Suprapubic skin (tissue), 4 donors: Measurements from ENCODE around the gene LMBR1. TPM values are rescaled to one million over a fixed set of nuclear protein-coding genes. Genes with fewer than 3 reads are reported as not detected.

Experiments
- DNase-seq, 2 donors: peaks; one replicate each; pipeline ENCODE4 v3.0.0-alpha.2; 2019; ENCODE audit warnings: low spot score in 2 of 2
- H3K27ac ChIP-seq: fragments of 200-600 bp; sonication (generic); one replicate; pipeline ENCODE4 v1.5.1; 2019
- H3K27me3 ChIP-seq: fragments of 200-600 bp; sonication (generic); one replicate; pipeline ENCODE4 v1.5.1; 2019
- H3K36me3 ChIP-seq: fragments of 200-600 bp; sonication (generic); one replicate; pipeline ENCODE4 v1.5.1; 2019
- H3K4me1 ChIP-seq: fragments of 200-600 bp; sonication (generic); one replicate; pipeline ENCODE4 v1.5.1; 2019
- H3K4me3 ChIP-seq: fragments of 200-600 bp; sonication (generic); one replicate; pipeline ENCODE4 v1.5.1; 2019; ENCODE audit warnings: mild to moderate bottlenecking
- H3K9me3 ChIP-seq: fragments of 200-600 bp; sonication (generic); one replicate; pipeline ENCODE4 v1.5.1; 2019
- CTCF ChIP-seq, 2 donors: fragments of 200-600 bp in 1 of 2; fragments of 450-650 bp in 1 of 2; sonication (generic) in 1 of 2; IDR thresholded peaks; one replicate each; pipeline ENCODE4 v1.5.1; 2016 to 2019; ENCODE audit warnings: antibody characterized with exemption in 2 of 2, mild to moderate bottlenecking in 1 of 2, moderate library complexity in 1 of 2
- EP300 ChIP-seq: sonication (generic); formaldehyde crosslinking; IDR thresholded peaks from one replicate; pipeline ENCODE4 v1.6.1; 2017; ENCODE audit warnings: antibody characterized with exemption
- POLR2A ChIP-seq, 2 donors: fragments of 450-650 bp; IDR thresholded peaks; one replicate each; pipeline ENCODE4 v1.6.1; 2017; ENCODE audit warnings: antibody characterized with exemption in 2 of 2, mild to moderate bottlenecking in 2 of 2, moderate library complexity in 2 of 2
- POLR2AphosphoS5 ChIP-seq, 3 donors: sonication (generic); formaldehyde crosslinking; IDR thresholded peaks; one replicate each; pipeline ENCODE4 v1.6.1; 2017; ENCODE audit warnings: antibody characterized with exemption in 3 of 3
- WGBS: methylation state at CpG from one replicate; pipeline ENCODE4 v1.1.5; 2018; 5-methylcytosine and 5-hydroxymethylcytosine counted together
- total RNA-seq, 4 donors: library from RNA; depleted of rRNA; stranded (reverse); fragments of >200 nt; gene quantifications; one replicate each; pipeline ENCODE4 v1.1.0, GENCODE V29; 2016

The LMBR1 gene
- total RNA-seq, 4 donors from 2014 or later, result 48.7 to 104 (median 59.1) TPM

GRCh38 chr7:156735851-156736250, 157.1 kb downstream of the LMBR1 start:
- H3K27me3 ChIP-seq, result no peaks in the 10 kb centered on the region
- TF ChIP-seq POLR2A (IDR thresholded peaks at IDR 0.05), result no peak
- TF ChIP-seq POLR2AphosphoS5 (IDR thresholded peaks at IDR 0.05), result no peak
- TF ChIP-seq EP300, result no peak
- no peak for TF ChIP-seq CTCF (IDR thresholded peaks at IDR 0.05)
- no peak overlapping the region for H3K27ac ChIP-seq
- peaks cover 15% of the 10 kb centered on the region for H3K9me3 ChIP-seq
- H3K4me1 ChIP-seq, result no peaks in the 10 kb centered on the region
- H3K36me3 ChIP-seq, result peaks cover 40% of the 10 kb centered on the region
- H3K4me3 ChIP-seq, result no peak overlapping the region
- no peak for DNase-seq
- 89% methylated on average over 7 of the region's 7 CpGs for WGBS

- TF ChIP-seq POLR2AphosphoS5 (IDR thresholded peaks at IDR 0.05) (no peak), EP300 (no peak), POLR2A (IDR thresholded peaks at IDR 0.05) (no peak), CTCF (IDR thresholded peaks at IDR 0.05) (no peak)
- Histone ChIP-seq H3K27me3 (no peaks in the 10 kb centered on the region), H3K9me3 (peaks cover 15% of the 10 kb centered on the region), H3K4me1 (no peaks in the 10 kb centered on the region), H3K27ac (no peak overlapping the region), H3K4me3 (no peak overlapping the region), H3K36me3 (peaks cover 40% of the 10 kb centered on the region)
- no peak for DNase-seq
- 90% methylated on average over 1 of the region's 1 CpG for WGBS
Measured at GRCh38 chr7:156733638-156734037, 159.3 kb downstream of the LMBR1 start.

DNA sequence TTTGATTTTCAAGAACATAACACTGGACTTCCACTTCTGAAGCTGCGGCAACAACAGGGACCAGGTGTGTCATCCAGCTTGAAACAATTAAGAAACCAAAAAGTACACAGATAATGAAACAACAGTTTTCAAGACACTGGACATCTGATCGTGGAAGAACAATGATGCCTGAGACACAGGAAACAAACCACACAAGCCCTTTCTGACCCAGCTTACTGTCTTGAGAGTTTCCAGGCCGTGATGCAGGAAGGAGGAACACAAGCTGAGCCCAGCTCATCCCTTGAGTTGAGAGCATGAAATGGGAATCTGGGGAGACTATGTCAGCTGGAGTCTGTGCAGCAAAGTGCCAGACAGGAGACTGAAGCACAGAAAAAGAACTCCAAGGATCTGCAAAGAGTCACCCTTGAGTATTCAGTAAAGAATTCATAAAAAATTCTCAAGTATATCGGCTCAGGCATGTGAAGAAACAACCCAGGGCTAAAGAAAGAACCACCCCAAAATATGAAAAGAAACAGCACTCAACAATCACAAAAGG, 160.8 kb downstream of the LMBR1 start:
- WGBS, result 92% methylated on average over 4 of the region's 4 CpGs

GRCh38 chr7:156731651-156732050, 161.3 kb downstream of the LMBR1 start:
- no peak for DNase-seq
- no peak overlapping the region for H3K27ac ChIP-seq
- peaks cover 15% of the 10 kb centered on the region for H3K9me3 ChIP-seq
- H3K4me3 ChIP-seq, result no peak overlapping the region
- no peaks in the 10 kb centered on the region for H3K4me1 ChIP-seq
- peaks cover 31% of the 10 kb centered on the region for H3K36me3 ChIP-seq
- H3K27me3 ChIP-seq, result no peaks in the 10 kb centered on the region
- TF ChIP-seq POLR2AphosphoS5 (IDR thresholded peaks at IDR 0.05) (no peak), CTCF (IDR thresholded peaks at IDR 0.05) (no peak), EP300 (no peak), POLR2A (IDR thresholded peaks at IDR 0.05) (no peak)

More for the DNA sequence above, 160.8 kb downstream of the LMBR1 start:
- Histone ChIP-seq H3K36me3 (peaks cover 36% of the 10 kb centered on the region), H3K27me3 (no peaks in the 10 kb centered on the region), H3K9me3 (peaks cover 15% of the 10 kb centered on the region), H3K4me3 (no peak overlapping the region), H3K27ac (no peak overlapping the region), H3K4me1 (no peaks in the 10 kb centered on the region)
- TF ChIP-seq EP300 (no peak), CTCF (IDR thresholded peaks at IDR 0.05) (no peak), POLR2AphosphoS5 (IDR thresholded peaks at IDR 0.05) (no peak), POLR2A (IDR thresholded peaks at IDR 0.05) (no peak)
- no peak for DNase-seq

- Histone ChIP-seq H3K4me1 (no peaks in the 10 kb centered on the region), H3K27ac (no peak overlapping the region), H3K27me3 (no peaks in the 10 kb centered on the region), H3K9me3 (no peaks in the 10 kb centered on the region), H3K36me3 (peaks cover 5% of the 10 kb centered on the region), H3K4me3 (no peak overlapping the region)
- no peak for DNase-seq
- no peak for TF ChIP-seq CTCF (IDR thresholded peaks at IDR 0.05)
- TF ChIP-seq POLR2A (IDR thresholded peaks at IDR 0.05), result no peak
- no peak for TF ChIP-seq EP300
- TF ChIP-seq POLR2AphosphoS5 (IDR thresholded peaks at IDR 0.05), result no peak
Measured at GRCh38 chr7:156725936-156726335, 167.0 kb downstream of the LMBR1 start.
